IPS-11a (cell line): ENCODE measurements around the gene DYNLT5.
"Not testable (repeated sequence)": the region's sequence is repeated elsewhere in the genome, so short reads cannot be mapped to it uniquely, and the experiment has no call there.

Experiments used
- H3K4me3 ChIP-seq: one replicate; pipeline ENCODE4 v1.5.1; 2013; ENCODE audit warnings: low read depth, low read length, control low read depth

DYNLT5 gene

DNA sequence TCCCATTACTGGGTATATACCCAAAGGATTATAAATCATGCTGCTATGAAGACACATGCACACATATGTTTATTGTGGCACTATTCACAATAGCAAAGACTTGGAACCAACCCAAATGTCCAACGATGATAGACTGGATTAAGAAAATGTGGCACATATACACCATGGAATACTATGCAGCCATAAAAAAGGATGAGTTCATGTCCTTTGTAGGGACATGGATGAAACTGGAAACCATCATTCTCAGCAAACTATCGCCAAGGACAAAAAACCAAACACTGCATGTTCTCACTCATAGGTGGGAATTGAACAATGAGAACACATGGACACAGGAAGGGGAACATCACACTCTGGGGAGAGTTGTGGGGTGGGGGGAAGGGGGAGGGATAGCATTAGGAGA is 33.5 kb downstream of the DYNLT5 start:
- not testable (repeated sequence) for H3K4me3 ChIP-seq

GRCh38 chr1:66787641-66788040 is 35.4 kb downstream of the DYNLT5 start:
- H3K4me3 ChIP-seq = no peak overlapping the region

- H3K4me3 ChIP-seq = no peak overlapping the region
Observed at GRCh38 chr1:66788231-66788939, 36.1 kb downstream of the DYNLT5 start.

GRCh38 chr1:66791621-66792610 is 39.7 kb downstream of the DYNLT5 start:
- H3K4me3 ChIP-seq = no peak overlapping the region

DNA sequence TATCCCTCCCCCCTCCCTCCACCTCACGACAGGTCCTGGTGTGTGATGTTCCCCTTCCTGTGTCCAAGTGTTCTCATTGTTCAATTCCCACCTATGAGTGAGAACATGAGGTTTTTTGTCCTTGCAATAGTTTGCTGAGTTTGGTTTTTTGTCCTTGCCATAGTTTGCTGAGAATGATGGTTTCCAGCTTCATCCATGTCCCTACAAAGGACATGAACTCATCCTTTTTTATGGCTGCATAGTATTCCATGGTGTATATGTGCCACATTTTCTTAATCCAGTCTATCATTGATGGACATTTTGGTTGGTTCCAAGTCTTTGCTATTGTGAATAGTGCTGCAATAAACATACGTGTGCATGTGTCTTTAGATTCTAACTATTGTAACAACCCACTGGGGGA is 43.6 kb downstream of the DYNLT5 start:
- not testable (repeated sequence) for H3K4me3 ChIP-seq

GRCh38 chr1:66809245-66809644 is 57.0 kb downstream of the DYNLT5 start:
- no peak overlapping the region for H3K4me3 ChIP-seq

DNA sequence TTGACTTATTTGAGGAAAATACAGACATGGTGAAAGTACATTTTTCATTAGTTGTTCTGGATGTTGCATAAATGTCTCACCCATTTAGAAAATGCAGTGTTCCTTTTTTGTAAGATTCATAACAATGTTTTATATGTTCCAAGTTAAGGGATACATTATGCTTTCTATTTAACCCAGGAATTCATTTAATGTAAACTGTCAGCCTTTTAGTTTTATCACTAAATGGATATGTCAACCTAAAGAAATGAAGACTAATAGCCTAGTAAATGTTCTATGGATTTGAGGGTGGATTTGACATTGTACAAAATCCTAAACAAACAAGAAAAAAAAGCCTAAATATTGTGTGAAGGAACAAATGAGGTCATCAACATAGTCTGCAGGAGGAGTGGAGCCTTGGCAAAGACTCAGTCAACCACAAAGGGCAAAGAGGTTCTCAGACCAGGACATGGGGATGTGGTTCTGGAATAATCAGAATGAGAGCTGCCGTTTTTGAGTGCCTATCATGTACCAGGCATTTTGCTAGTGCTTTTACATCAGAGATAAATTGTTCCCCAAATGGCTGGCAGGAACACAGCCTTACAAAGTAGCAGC is 57.6 kb downstream of the DYNLT5 start:
- no peak overlapping the region for H3K4me3 ChIP-seq

GRCh38 chr1:66824771-66825170 is 72.5 kb downstream of the DYNLT5 start:
- no peak overlapping the region for H3K4me3 ChIP-seq
